ENCODE measurements around the gene TNFAIP8L3.

The TNFAIP8L3 gene

DNA sequence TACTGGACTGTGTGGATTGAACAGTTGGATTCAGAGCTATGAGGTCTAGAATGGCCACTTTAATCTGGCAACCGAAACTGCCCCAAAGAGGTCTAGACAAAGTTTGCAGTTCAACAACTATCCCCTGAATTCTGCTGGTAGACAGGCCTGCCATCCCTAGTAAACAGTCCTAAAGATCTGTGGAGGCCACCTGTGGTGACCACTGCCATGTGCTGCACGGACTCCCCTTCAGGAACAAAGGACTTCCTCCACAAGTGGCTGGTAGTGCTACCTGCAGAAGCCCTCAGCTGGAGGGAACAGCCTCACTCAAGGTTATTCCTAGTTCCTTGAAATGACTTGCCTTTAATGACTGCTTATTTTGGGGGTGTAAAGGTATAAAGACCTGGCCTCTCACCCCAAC is 6.1 kb downstream of the TNFAIP8L3 start:
- TF ChIP-seq, protein P1, sequence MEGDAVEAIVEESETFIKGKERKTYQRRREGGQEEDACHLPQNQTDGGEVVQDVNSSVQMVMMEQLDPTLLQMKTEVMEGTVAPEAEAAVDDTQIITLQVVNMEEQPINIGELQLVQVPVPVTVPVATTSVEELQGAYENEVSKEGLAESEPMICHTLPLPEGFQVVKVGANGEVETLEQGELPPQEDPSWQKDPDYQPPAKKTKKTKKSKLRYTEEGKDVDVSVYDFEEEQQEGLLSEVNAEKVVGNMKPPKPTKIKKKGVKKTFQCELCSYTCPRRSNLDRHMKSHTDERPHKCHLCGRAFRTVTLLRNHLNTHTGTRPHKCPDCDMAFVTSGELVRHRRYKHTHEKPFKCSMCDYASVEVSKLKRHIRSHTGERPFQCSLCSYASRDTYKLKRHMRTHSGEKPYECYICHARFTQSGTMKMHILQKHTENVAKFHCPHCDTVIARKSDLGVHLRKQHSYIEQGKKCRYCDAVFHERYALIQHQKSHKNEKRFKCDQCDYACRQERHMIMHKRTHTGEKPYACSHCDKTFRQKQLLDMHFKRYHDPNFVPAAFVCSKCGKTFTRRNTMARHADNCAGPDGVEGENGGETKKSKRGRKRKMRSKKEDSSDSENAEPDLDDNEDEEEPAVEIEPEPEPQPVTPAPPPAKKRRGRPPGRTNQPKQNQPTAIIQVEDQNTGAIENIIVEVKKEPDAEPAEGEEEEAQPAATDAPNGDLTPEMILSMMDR (conservative IDR thresholded peaks at IDR 0.05; ENCODE audit: low read depth) = no peak
- H3K27ac ChIP-seq = no peak overlapping the region
- no peak for DNase-seq (ENCODE audit: low spot score)
- POLR2A ChIA-PET (ENCODE audit: low non-redundant PET) = no interaction called here
- CTCF ChIA-PET = no interaction called here

DNA sequence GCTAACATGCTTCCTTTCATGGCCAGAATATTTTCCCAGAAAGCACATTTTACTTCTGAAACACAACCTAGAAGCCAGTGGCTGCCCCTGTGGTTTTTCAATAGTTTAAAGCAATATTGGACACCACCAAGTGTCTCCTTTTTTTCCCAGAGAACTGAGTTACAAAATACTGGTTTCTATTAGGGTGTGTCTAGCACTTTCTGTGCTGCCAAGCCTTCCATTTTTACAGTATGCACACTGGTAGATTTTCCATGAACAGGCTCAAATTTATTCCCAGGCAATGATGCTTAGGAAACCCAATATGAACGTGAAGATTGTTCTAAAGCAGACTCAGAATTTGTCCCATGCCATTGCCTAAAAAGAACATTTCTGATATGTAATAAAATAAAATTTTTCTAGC is 7.2 kb downstream of the TNFAIP8L3 start:
- no peak for DNase-seq (ENCODE audit: low spot score)
- no peak overlapping the region for H3K27ac ChIP-seq
- TF ChIP-seq, protein P1 (conservative IDR thresholded peaks at IDR 0.05; ENCODE audit: low read depth) = no peak
- ChIA-PET CTCF (interaction anchor here (0.6 kb wide), 1 partner anchor 139 kb away, joined by 4 read pairs; no protein-coding TSS in a partner anchor), POLR2A (ENCODE audit: low non-redundant PET) (no interaction called here)

DNA sequence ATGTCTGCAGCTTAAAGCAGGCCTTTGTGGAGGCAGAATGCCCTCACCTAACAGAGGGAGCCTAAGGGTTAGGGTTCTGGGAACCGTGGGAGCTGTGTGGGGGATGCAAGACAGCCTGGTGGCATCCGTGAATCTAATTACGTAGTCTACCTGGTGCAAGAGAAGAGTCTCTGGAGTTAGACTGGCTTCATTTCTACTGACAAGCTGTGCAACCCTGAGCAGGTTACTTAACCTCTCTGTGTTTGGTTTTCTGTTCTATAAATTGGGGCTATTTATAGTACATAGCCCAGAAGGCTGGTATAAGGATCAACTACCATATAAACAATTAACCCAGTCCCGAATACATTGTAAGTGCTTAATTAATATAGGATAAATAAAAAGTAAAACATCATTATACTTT is 8.3 kb downstream of the TNFAIP8L3 start:
- H3K27ac ChIP-seq = no peak overlapping the region
- CTCF ChIA-PET = interaction anchor here (0.6 kb wide), 3 partner anchors 77 to 932 kb away, joined by 3 to 4 read pairs (median 3); no protein-coding TSS in a partner anchor
- no peak for DNase-seq (ENCODE audit: low spot score)
- TF ChIP-seq, protein P1 (conservative IDR thresholded peaks at IDR 0.05; ENCODE audit: low read depth) = no peak
- POLR2A ChIA-PET (ENCODE audit: low non-redundant PET) = no interaction called here

DNA sequence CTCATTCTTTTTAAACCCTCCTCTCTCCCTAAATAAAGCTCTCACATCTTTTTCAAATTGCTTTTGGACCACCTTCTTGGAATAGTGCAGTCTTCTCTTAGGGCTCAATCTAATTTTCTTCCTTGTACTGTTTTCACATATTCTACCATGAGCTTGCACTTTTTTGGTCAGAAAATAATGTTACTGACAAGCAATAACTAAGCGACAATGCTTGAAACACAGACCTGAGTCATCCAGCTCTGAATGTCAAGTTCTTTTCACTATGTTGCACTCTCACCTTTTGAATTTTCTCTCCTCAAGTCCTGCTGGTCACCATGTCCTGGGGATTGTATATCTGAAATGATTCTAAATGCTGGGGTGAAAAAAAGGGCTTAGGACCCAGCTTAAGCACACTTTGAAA is 8.9 kb downstream of the TNFAIP8L3 start:
- TF ChIP-seq, protein P1 (conservative IDR thresholded peaks at IDR 0.05; ENCODE audit: low read depth) = no peak
- CTCF ChIA-PET = interaction anchor here (0.6 kb wide), 1 partner anchor 932 kb away, joined by 3 read pairs; no protein-coding TSS in a partner anchor
- no peak overlapping the region for H3K27ac ChIP-seq
- no peak for DNase-seq (ENCODE audit: low spot score)
- POLR2A ChIA-PET (ENCODE audit: low non-redundant PET) = no interaction called here

DNA sequence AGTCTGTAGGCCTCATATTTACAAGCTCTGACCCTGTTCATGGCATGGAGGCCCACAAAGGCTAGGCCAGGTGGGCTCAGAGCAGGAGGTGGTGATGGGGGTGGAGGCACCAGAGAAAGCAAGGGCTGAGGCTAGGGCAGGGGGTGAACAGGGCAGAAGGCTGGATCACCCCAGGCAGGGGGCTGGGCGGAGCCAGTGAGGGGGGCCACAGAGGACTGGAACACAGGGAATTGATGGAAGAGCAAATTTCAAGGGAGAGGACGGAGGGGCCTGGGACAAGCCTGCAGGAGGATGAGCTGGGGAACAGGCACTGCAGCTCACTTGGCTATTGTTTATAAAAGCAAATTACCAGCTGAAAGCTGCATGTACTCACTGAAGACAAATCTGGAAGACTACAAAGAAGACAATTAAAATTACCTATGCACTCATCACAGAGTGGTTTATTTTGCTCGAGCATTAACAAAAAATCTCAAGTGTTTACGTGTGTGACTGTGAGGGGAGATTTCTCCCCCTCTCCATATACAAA is 11.0 kb downstream of the TNFAIP8L3 start:
- TF ChIP-seq, protein P1 (conservative IDR thresholded peaks at IDR 0.05; ENCODE audit: low read depth) = no peak
- DNase-seq (ENCODE audit: low spot score) = no peak
- H3K27ac ChIP-seq = no peak overlapping the region
- CTCF ChIA-PET = no interaction called here
- POLR2A ChIA-PET (ENCODE audit: low non-redundant PET) = no interaction called here

DNA sequence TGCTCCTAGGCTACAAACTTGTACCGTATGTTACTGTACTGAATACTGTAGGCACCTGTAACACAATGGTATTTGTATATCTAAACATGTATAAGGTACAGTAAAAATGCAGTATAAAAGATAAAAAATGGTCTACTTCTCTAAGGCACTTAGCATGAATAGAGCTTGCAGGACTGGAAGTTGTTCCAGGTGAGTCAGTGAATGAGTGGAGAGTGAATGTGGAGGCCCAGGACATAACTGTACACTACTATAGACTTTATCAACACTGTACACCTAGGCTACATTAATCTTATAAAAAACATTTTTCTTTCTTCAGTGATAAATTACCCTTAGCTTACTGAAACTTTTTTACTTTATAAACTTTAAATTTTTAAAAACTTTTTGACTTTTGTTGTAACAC is 12.5 kb downstream of the TNFAIP8L3 start:
- CTCF ChIA-PET = no interaction called here

More for the DNA sequence above, 12.5 kb downstream of the TNFAIP8L3 start:
- DNase-seq (ENCODE audit: low spot score) = no peak
- POLR2A ChIA-PET (ENCODE audit: low non-redundant PET) = no interaction called here
- TF ChIP-seq, protein P1 (conservative IDR thresholded peaks at IDR 0.05; ENCODE audit: low read depth) = no peak
- H3K27ac ChIP-seq = no peak overlapping the region
